GM13976 (cell line): Measurements from ENCODE around the gene S100A6.

Experiments used
- DNase-seq: peaks from one replicate; pipeline ENCODE4 v3.0.0; 2012; ENCODE audit warnings: low spot score
- CTCF ChIP-seq: IDR thresholded peaks from 2 replicates; pipeline ENCODE4 v1.5.1; 2012; ENCODE audit warnings: borderline replicate concordance, mild to moderate bottlenecking; ENCODE audit not compliant: insufficient read depth; ENCODE audit errors: extremely low read depth, missing control alignments, control extremely low read depth
- in situ Hi-C: fragments of 300-500 bp; cut with MboI; formaldehyde crosslinking; loops from one replicate; pipeline ENCODE4 v1.12.0; 2022; ENCODE audit warnings: low sequenced_read_pairs, mixed read lengths, inconsistent platforms; ENCODE audit not compliant: unreplicated experiment

The S100A6 gene

GRCh38 chr1:153569465-153569864 lies 33.7 kb upstream of the S100A6 start:
- DNase-seq: no peak
- in situ Hi-C loops: no loop called here
- no peak for TF ChIP-seq CTCF

GRCh38 chr1:153568367-153569099 lies 32.7 kb upstream of the S100A6 start:
- TF ChIP-seq CTCF: peak; percentile 94
- in situ Hi-C loops: no loop called here
- peak; percentile 90 for DNase-seq

GRCh38 chr1:153567621-153568366 lies 32.0 kb upstream of the S100A6 start:
- no peak for TF ChIP-seq CTCF
- no peak for DNase-seq
- in situ Hi-C loops: no loop called here

- peak; percentile 69 for DNase-seq
- TF ChIP-seq CTCF: no peak
- in situ Hi-C loops: no loop called here
These were observed 30.9 kb upstream of the S100A6 start for GRCh38 chr1:153566414-153567371.

- DNase-seq: peak; percentile 77
- in situ Hi-C loops: no loop called here
- no peak for TF ChIP-seq CTCF
These were observed 30.0 kb upstream of the S100A6 start, which contains the start of gene S100A2 for GRCh38 chr1:153565529-153566374. Gene S100A2 (minus strand): TSS chr1:153565844. CDS start chr1:153563877, 1,967 bp downstream.
